ENCODE data around the gene HOXA3.

The HOXA3 gene

GRCh38 chr7:27193335-27194001, 41.1 kb upstream of the HOXA3 start:
- H3K27me3 Mint-ChIP-seq (ENCODE audit: low read depth), result peaks cover 89% of the 10 kb centered on the region
- H3K4me3 Mint-ChIP-seq, result no peak overlapping the region
- DNase-seq (ENCODE audit: low spot score), result no peak
- H3K36me3 Mint-ChIP-seq (ENCODE audit: low read depth), result peaks cover 2% of the 10 kb centered on the region
- H3K4me1 Mint-ChIP-seq (ENCODE audit: low read depth), result peaks cover 4% of the 10 kb centered on the region
- no peaks in the 10 kb centered on the region for H3K9me3 Mint-ChIP-seq
- H3K27ac Mint-ChIP-seq, result peak overlapping the region; percentile 49

GRCh38 chr7:27192546-27193334, 40.4 kb upstream of the HOXA3 start:
- DNase-seq (ENCODE audit: low spot score), result no peak
- H3K9me3 Mint-ChIP-seq, result no peaks in the 10 kb centered on the region
- H3K4me3 Mint-ChIP-seq, result no peak overlapping the region
- peaks cover 89% of the 10 kb centered on the region for H3K27me3 Mint-ChIP-seq (ENCODE audit: low read depth)
- peaks cover 9% of the 10 kb centered on the region for H3K4me1 Mint-ChIP-seq (ENCODE audit: low read depth)
- peaks cover 7% of the 10 kb centered on the region for H3K36me3 Mint-ChIP-seq (ENCODE audit: low read depth)
- no peak overlapping the region for H3K27ac Mint-ChIP-seq

- Mint-ChIP-seq H3K36me3 (ENCODE audit: low read depth) (peaks cover 7% of the 10 kb centered on the region), H3K4me1 (ENCODE audit: low read depth) (peaks cover 12% of the 10 kb centered on the region), H3K27me3 (ENCODE audit: low read depth) (peaks cover 89% of the 10 kb centered on the region), H3K27ac (no peak overlapping the region), H3K9me3 (no peaks in the 10 kb centered on the region), H3K4me3 (no peak overlapping the region)
- no peak for DNase-seq (ENCODE audit: low spot score)
Observed at GRCh38 chr7:27191833-27192545, 39.6 kb upstream of the HOXA3 start.

- Mint-ChIP-seq H3K36me3 (ENCODE audit: low read depth) (peaks cover 7% of the 10 kb centered on the region), H3K27ac (peak overlapping the region; percentile 31), H3K9me3 (no peaks in the 10 kb centered on the region)
Observed at GRCh38 chr7:27191161-27191731, 38.9 kb upstream of the HOXA3 start.

GRCh38 chr7:27189997-27190748, 37.8 kb upstream of the HOXA3 start:
- Mint-ChIP-seq H3K9me3 (peaks cover 3% of the 10 kb centered on the region), H3K36me3 (ENCODE audit: low read depth) (peaks cover 7% of the 10 kb centered on the region), H3K27ac (no peak overlapping the region), H3K4me3 (no peak overlapping the region), H3K4me1 (ENCODE audit: low read depth) (peaks cover 19% of the 10 kb centered on the region), H3K27me3 (ENCODE audit: low read depth) (peaks cover 95% of the 10 kb centered on the region)
- no peak for DNase-seq (ENCODE audit: low spot score)

More at GRCh38 chr7:27191161-27191731, 38.9 kb upstream of the HOXA3 start:
- no peak for DNase-seq (ENCODE audit: low spot score)
- H3K4me3 Mint-ChIP-seq, result no peak overlapping the region
- peaks cover 12% of the 10 kb centered on the region for H3K4me1 Mint-ChIP-seq (ENCODE audit: low read depth)
- H3K27me3 Mint-ChIP-seq (ENCODE audit: low read depth), result peaks cover 89% of the 10 kb centered on the region

- peaks cover 24% of the 10 kb centered on the region for H3K4me1 Mint-ChIP-seq (ENCODE audit: low read depth)
- no peak overlapping the region for H3K4me3 Mint-ChIP-seq
- no peak overlapping the region for H3K27ac Mint-ChIP-seq
- H3K9me3 Mint-ChIP-seq, result peaks cover 3% of the 10 kb centered on the region
- H3K36me3 Mint-ChIP-seq (ENCODE audit: low read depth), result peaks cover 7% of the 10 kb centered on the region
- DNase-seq (ENCODE audit: low spot score), result no peak
- H3K27me3 Mint-ChIP-seq (ENCODE audit: low read depth), result peaks cover 94% of the 10 kb centered on the region
Observed at GRCh38 chr7:27189295-27189996, 37.1 kb upstream of the HOXA3 start.

GRCh38 chr7:27188386-27189294, 36.3 kb upstream of the HOXA3 start:
- H3K27ac Mint-ChIP-seq, result peak overlapping the region; percentile 23
- peaks cover 94% of the 10 kb centered on the region for H3K27me3 Mint-ChIP-seq (ENCODE audit: low read depth)
- H3K36me3 Mint-ChIP-seq (ENCODE audit: low read depth), result peaks cover 7% of the 10 kb centered on the region
- peaks cover 24% of the 10 kb centered on the region for H3K4me1 Mint-ChIP-seq (ENCODE audit: low read depth)
- peak overlapping the region; percentile 66 for H3K4me3 Mint-ChIP-seq
- no peak for DNase-seq (ENCODE audit: low spot score)
- H3K9me3 Mint-ChIP-seq, result peaks cover 3% of the 10 kb centered on the region

- Mint-ChIP-seq H3K27ac (no peak overlapping the region), H3K27me3 (ENCODE audit: low read depth) (peaks cover 94% of the 10 kb centered on the region), H3K9me3 (peaks cover 3% of the 10 kb centered on the region), H3K4me3 (peak overlapping the region; percentile 66), H3K36me3 (ENCODE audit: low read depth) (peaks cover 8% of the 10 kb centered on the region), H3K4me1 (ENCODE audit: low read depth) (peaks cover 24% of the 10 kb centered on the region)
- no peak for DNase-seq (ENCODE audit: low spot score)
Observed at GRCh38 chr7:27187475-27188385, 35.3 kb upstream of the HOXA3 start.

GRCh38 chr7:27186668-27187474, 34.5 kb upstream of the HOXA3 start:
- H3K4me3 Mint-ChIP-seq, result peak overlapping the region; percentile 3
- H3K36me3 Mint-ChIP-seq (ENCODE audit: low read depth), result peaks cover 9% of the 10 kb centered on the region
- peaks cover 3% of the 10 kb centered on the region for H3K9me3 Mint-ChIP-seq
- H3K4me1 Mint-ChIP-seq (ENCODE audit: low read depth), result peaks cover 24% of the 10 kb centered on the region
- no peak overlapping the region for H3K27ac Mint-ChIP-seq
- peaks cover 96% of the 10 kb centered on the region for H3K27me3 Mint-ChIP-seq (ENCODE audit: low read depth)
- DNase-seq (ENCODE audit: low spot score), result no peak

GRCh38 chr7:27185854-27186667, 33.7 kb upstream of the HOXA3 start:
- Mint-ChIP-seq H3K27ac (peak overlapping the region; percentile 75), H3K4me1 (ENCODE audit: low read depth) (peaks cover 24% of the 10 kb centered on the region), H3K27me3 (ENCODE audit: low read depth) (peaks cover 95% of the 10 kb centered on the region), H3K4me3 (peak overlapping the region; percentile 69), H3K36me3 (ENCODE audit: low read depth) (peaks cover 9% of the 10 kb centered on the region), H3K9me3 (peaks cover 3% of the 10 kb centered on the region)
- no peak for DNase-seq (ENCODE audit: low spot score)
